ENCODE data around the gene TSHZ1.

Gene TSHZ1

DNA sequence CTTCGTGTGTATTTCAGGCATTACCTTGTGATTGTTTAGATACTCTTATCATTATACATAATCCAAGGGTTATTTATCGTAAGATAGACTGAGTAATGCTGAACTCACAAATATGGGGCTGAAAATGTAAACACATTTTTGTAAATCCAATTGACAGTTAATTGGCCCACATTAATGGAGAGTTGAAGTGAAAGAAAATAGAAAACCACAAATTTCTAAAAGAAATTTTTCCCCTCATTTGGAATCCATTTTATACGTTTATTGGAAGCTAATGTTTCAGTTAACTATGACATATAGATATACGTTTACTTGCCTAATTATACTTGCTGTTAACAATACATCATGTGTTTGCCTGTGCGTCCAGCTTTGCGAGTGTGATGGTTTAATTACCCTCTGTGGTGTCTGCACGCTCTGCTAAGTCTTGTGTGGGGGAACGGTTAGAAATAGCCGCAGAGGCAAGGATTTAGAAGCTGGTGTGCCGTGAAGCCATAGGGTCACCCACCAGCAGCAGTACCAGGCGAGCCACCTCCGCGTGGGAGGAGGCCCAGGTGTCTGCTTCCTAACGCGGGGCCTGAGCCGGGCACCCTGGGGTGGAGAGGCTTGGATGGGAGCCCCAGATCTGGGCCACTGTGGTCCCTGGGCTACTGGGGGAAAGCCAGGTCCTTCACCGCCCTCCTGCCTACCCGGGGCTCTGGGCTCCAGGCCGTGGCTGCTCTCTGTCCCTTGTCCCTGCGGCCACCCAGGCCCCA is 38.0 kb downstream of the TSHZ1 start:
- TF ChIP-seq, protein P1, sequence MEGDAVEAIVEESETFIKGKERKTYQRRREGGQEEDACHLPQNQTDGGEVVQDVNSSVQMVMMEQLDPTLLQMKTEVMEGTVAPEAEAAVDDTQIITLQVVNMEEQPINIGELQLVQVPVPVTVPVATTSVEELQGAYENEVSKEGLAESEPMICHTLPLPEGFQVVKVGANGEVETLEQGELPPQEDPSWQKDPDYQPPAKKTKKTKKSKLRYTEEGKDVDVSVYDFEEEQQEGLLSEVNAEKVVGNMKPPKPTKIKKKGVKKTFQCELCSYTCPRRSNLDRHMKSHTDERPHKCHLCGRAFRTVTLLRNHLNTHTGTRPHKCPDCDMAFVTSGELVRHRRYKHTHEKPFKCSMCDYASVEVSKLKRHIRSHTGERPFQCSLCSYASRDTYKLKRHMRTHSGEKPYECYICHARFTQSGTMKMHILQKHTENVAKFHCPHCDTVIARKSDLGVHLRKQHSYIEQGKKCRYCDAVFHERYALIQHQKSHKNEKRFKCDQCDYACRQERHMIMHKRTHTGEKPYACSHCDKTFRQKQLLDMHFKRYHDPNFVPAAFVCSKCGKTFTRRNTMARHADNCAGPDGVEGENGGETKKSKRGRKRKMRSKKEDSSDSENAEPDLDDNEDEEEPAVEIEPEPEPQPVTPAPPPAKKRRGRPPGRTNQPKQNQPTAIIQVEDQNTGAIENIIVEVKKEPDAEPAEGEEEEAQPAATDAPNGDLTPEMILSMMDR (IDR thresholded peaks at IDR 0.05; ENCODE audit: control extremely low read depth, extremely low read depth, low read depth, missing control alignments), result no peak
- ChIA-PET CTCF (interaction anchor here (0.9 kb wide), 1 partner anchor 24 kb away, joined by 3 read pairs; no protein-coding TSS in a partner anchor), POLR2A (no interaction called here)
- no peak for DNase-seq (ENCODE audit: extremely low spot score)

DNA sequence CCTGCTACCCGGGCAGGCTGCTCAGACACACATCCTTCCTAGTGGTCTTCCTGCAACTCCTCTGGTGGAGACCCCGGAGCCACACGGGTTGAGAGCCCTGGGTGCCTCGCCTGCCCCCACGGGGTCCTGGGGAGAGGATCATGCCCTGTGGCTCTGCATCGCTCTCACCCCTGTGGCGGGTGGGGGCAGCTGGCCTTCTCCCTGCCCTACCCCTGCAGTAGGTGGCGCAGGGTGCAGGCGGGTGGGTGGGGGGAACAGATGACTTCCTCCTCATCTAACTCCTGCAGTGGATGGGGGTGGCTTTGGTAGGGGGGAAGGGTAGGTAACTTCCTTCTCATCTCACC is 38.5 kb downstream of the TSHZ1 start:
- TF ChIP-seq, protein P1 (IDR thresholded peaks at IDR 0.05; ENCODE audit: control extremely low read depth, extremely low read depth, low read depth, missing control alignments), result no peak
- DNase-seq (ENCODE audit: extremely low spot score), result no peak
- POLR2A ChIA-PET, result no interaction called here
- CTCF ChIA-PET, result no interaction called here

DNA sequence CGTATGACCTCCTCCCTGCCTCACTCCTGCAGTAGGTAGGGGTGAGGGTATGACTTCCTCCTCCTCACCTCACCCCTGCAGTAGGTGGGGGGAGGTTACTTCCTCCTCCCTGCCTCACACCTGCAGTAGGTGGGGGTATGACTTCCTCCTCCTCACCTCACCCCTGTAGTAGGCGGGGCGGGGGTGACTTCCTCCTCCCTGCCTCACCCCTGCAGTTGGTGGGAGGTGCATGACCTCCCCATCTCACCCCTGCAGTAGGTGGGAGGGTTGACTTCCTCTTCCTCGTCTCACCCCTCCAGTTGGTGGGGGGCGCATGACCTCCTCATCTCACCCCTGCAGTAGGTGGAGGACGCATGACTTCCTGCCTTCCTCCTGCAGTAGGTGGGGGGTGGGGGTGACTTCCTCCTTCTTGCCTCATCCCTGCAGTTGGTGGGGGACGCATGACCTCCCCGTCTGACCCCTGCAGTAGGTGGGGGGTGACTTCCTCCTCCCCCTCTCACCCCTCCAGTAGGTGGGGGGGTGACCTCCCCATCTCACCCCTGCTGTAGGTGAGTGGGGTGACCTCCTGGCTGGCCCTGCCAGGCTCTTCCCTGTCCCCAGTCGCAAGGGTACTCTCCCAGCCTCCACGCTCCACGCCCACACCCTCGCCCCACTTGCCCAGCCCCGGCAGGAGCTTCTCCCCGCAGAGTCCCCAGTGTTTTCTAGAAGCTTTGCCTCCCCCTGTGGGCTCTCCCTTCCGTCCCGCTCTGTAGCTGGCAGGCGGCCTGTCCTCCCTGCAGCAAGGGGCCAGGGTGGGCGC is 39.3 kb downstream of the TSHZ1 start:
- ChIA-PET POLR2A (no interaction called here), CTCF (interaction anchor here (2.5 kb wide), 1 partner anchor 11 kb away, joined by 9 read pairs; no protein-coding TSS in a partner anchor)
- TF ChIP-seq, protein P1 (IDR thresholded peaks at IDR 0.05; ENCODE audit: control extremely low read depth, extremely low read depth, low read depth, missing control alignments), result no peak
- no peak for DNase-seq (ENCODE audit: extremely low spot score)

DNA sequence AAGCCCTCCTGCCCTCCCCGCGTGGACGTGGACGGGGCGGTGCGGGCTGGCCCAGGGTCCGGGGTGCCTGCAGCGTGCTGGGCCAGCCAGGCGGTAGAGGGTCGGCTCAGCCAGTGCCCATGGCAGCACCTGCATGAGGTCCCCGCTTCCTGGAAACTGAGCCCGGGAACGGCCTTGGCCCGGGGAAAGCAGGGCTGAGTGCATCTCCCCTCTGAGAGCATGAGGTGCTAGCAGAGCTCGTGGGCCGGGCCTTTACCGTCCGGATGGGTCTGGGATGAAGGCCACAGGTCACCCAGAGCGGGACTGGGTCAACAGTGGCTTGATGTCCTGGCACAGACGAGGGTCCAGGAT is 39.8 kb downstream of the TSHZ1 start:
- ChIA-PET CTCF (interaction anchor here (2.5 kb wide), 1 partner anchor 11 kb away, joined by 9 read pairs; no protein-coding TSS in a partner anchor), POLR2A (no interaction called here)
- TF ChIP-seq, protein P1 (IDR thresholded peaks at IDR 0.05; ENCODE audit: control extremely low read depth, extremely low read depth, low read depth, missing control alignments), result no peak
- DNase-seq (ENCODE audit: extremely low spot score), result no peak

DNA sequence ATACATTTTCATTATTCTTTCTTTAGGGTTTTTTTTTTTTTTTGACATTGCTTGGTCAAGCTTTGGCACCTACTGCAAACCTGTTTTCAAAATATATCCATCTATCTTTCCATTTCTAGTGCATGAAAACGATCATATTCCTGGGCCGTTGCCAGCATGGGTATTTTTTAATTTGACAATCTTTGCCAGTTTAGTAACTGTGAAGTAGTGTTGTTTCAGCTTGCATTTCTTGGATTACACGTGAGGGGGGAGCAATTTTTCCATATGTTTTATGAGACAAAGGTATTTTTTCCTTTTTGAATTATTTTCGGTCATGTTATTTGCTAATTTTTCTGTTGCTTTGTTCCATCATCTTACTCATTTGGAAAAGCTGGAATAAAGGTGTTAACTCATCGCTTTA is 40.9 kb downstream of the TSHZ1 start:
- POLR2A ChIA-PET, result no interaction called here
- no peak for DNase-seq (ENCODE audit: extremely low spot score)
- TF ChIP-seq, protein P1 (IDR thresholded peaks at IDR 0.05; ENCODE audit: control extremely low read depth, extremely low read depth, low read depth, missing control alignments), result no peak
- CTCF ChIA-PET, result interaction anchor here (1.2 to 2.5 kb wide), 2 partner anchors 9 to 10 kb away, joined by 4 to 9 read pairs; no protein-coding TSS in a partner anchor

DNA sequence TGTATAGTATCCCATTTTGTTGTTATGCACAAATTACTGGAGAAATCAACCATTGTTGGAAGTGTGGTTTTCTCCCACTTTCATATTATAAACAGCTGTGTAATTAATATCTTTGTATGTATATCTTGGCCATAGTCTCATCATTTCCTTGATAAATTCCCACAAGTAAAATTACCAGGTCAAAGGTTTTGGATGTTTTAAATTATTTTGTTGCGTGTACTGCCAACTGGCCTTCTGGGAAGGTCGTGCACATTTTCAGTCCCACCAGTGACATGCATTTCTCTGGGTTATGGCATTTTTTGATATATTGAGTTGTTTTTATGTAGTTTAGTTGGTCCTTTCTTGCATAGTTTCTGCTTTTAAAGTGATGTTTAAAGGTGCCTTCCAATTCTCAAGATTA is 41.5 kb downstream of the TSHZ1 start:
- no peak for DNase-seq (ENCODE audit: extremely low spot score)
- CTCF ChIA-PET, result interaction anchor here (1.2 to 2.5 kb wide), 2 partner anchors 9 to 10 kb away, joined by 4 to 9 read pairs; no protein-coding TSS in a partner anchor
- POLR2A ChIA-PET, result no interaction called here
- TF ChIP-seq, protein P1 (IDR thresholded peaks at IDR 0.05; ENCODE audit: control extremely low read depth, extremely low read depth, low read depth, missing control alignments), result no peak

All from GM10248 (cell line).